C1 segment of cervical spinal cord (tissue), 14 donors: ENCODE results near the gene PLCB2.

Experiments used
- DNase-seq, 14 donors: peaks; one replicate each; lab custom pipeline; 2025; lab: John Stamatoyannopoulos, UW

The PLCB2 gene

DNA sequence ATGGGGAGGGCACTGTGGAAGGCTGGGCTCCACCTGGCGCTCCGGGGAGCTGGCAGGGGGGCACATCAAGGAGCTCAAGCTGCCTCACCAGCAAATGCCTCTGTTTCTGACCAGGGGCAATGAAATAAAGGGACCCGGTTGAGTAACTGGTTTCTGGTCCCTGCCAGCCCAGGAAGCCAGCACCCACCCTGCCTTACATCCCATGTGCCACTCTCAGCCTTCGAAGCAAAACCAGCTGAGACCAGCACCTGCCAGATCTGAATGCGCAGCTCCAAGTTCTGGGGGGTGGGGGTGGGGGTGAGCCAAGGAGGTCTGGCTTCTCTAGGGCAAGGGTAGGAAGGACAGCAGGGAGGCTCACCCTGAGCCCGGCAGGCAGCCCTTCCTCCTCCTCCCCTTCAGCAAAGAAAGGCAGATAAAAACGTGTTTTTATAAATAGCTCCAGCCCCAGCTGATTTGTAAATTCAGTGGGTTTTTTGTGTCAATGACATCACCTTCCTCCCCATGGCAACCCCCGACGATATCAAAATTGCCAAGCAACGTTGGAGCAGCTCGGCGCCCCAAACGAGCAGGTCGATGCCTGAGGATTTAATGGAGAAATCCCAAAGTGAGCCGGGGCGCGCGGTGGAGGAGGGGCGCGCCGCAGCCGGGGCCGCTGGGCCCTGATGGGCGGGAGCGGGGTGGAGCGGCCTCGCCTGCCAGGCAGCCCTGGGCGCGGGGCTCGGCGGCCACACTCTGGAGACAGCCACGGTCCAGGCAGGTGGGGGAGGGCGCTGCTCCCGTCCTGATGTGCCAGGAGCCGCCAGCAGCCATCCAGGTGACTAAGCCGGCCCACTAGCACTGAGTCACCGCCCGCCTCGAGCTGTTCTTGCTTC lies 69.0 kb downstream of the PLCB2 start, which contains the start of gene PAK6:
TSS of gene PAK6 (plus strand) at position 532 of the 872 bp plus-strand sequence. CDS start 25,723 bp downstream, outside the sequence.
- DNase-seq, result peak in 3 of 14 donors; percentile 24 to 61 (median 50)
